Activated CD8-positive, alpha-beta memory T cell treated with anti-CD3 and anti-CD28 coated beads for 36 hours (primary cell): ENCODE results near the gene HDAC4. TPM values are rescaled to one million over a fixed set of nuclear protein-coding genes. Genes with fewer than 3 reads are reported as not detected.

Source experiments
- CTCF ChIA-PET: fragments of 350-600 bp; sonication (Branson Sonifier 250); formaldehyde crosslinking; loops from one replicate; lab custom pipeline; 2021; ENCODE audit warnings: antibody characterized with exemption; lab: Charles Lee
- POLR2A ChIA-PET: fragments of 350-600 bp; sonication (Branson Sonifier 250); formaldehyde crosslinking; loops from one replicate; lab custom pipeline; 2021; ENCODE audit warnings: antibody characterized with exemption; lab: Charles Lee
- total RNA-seq, 2 experiments: library from RNA; stranded (reverse); gene quantifications; one replicate each; pipeline ENCODE4 v1.2.3, GENCODE V29; 2021

Gene HDAC4
- total RNA-seq, 2 experiments from 2014 or later = 19.7 to 23.5 TPM

DNA sequence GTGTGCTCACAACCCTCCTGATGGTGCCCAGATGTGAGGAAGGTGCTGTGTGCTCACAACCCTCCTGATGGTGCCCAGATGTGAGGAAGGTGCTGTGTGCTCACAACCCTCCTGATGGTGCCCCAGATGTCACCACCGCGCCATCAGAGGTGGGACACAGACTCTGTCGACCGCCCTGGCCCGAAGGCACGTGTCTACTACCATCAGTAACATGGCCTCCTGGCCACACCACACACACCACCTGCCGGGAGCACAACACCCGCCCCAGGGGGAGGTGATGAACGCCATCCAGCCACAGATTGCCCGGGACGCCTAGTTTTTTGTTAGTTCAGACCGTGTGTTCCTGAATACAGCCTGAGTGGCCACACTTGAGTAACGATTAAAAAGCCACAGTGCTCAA is 24.5 kb downstream of the HDAC4 start:
- POLR2A ChIA-PET = no interaction called here
- CTCF ChIA-PET = no interaction called here

DNA sequence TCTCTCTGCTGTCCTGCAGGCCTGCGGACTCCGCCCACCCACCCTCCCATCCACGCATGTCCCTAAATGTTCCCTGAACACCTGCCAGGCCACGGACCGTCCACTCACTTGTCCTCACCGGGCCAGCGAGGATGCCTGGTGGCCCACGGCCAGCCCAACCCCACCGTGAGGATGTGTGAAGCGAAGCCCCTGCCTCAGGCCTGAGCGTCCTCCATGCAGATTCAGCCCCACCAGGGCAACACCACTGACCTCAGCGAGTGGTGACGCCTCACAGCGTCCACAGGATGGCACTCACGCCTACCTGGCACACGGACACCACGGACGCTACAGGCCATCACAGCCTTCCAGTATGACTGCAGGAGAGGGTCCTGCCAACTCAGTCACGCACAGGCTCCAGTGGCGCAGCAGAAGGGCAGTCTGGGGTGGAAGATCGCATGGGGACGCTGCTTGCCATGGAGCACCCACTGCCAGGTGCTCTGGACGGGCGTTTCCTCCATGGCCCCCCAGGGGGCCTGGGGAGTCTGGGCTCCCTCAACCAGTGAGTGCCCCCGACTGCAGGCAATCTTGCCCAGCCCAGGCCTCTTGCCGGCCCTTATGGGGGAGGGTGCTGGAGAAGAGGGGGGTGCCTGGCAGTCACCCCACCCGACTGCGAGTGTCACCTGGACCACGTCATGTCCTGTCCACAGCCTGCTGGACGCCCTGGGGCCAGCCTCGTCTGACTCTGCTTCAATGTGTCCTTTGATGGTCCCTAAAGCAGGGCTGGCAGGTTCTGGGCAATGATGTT is 25.4 kb downstream of the HDAC4 start:
- POLR2A ChIA-PET = no interaction called here
- CTCF ChIA-PET = no interaction called here

DNA sequence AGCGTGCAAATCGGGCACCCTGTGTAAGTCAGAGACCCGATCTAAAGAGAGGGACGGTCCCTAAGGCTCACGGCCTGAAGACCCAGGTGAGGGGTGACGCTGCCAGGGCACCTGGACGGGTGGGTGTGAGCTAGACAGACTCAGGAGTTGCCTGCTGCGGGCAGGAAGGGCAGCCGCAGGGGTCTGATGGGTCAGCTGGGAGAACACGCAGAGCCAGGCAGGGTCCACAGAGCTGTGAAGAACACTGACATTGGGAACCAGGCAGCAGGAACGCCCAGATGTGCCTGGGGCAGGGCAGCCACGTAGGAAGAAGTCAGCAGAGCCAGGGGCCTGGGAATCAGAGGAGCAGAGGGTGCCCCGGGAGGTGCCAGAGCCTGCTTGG is 25.9 kb downstream of the HDAC4 start:
- CTCF ChIA-PET = interaction anchor here (0.7 kb wide), 1 partner anchor 39 kb away, joined by 3 read pairs; no protein-coding TSS in a partner anchor
- POLR2A ChIA-PET = no interaction called here

DNA sequence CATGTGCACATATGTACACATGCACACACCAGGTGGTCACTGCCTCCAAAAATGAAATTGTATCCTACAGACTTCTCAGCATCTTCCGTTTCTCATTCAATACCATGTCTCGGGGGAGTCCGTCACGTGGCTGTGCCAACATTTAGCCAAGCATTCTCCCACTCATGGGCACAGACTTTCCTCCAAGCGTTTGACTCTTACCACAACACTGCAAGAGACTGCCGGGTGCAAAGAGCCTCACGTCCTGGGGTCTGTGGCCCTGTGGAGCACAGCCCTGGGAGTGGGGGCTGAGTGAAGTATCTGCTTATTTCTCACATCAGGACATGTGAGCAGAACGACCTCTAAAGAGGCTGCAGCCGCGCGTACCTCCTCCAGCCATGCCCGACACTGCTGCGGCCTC is 28.0 kb downstream of the HDAC4 start:
- ChIA-PET POLR2A (no interaction called here), CTCF (no interaction called here)

DNA sequence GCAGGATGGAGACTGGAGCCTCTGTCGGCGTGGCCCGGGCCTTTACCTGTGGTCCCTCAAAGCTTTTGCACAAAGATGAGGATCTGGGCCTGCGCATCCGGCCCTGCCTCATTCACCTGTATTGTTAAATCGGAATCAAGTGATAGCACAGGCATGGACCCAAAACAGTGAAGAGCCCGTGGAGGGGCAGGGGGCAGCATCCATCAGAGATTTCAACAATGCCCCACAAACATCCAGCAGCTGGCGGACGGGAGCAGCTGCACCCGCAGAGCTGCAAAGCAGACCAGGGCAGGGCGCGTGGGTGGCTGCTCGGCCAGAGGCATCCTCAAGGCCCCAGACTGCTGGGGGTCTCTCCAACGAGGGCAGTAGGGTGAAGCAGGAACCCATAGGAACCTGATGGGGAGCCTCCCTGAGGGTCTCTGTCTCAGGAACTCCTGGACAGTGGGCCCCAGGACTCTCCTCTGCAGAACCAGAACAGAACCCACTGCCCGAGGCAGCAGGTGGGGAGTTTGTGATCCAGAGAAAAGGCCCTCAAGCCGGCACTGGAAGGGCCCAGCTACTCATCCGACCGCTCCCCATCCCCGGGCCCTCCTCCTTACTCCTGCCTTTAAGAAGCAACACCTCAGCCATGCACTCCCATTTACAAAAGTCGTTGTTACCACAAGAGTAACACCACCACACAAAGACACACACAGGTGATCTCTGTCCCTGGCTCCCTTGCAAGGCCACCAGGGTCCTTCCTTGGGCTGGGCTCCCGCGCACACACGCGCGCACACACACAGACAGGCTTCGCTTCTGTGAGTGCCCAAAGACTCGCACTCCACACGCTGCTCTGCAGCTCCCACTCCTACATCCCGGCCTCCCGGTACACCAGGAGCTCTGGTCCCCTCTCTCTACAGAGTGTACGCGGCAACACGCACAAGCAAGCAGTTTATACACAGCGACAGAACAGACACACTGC is 28.8 kb downstream of the HDAC4 start:
- ChIA-PET CTCF (no interaction called here), POLR2A (no interaction called here)

DNA sequence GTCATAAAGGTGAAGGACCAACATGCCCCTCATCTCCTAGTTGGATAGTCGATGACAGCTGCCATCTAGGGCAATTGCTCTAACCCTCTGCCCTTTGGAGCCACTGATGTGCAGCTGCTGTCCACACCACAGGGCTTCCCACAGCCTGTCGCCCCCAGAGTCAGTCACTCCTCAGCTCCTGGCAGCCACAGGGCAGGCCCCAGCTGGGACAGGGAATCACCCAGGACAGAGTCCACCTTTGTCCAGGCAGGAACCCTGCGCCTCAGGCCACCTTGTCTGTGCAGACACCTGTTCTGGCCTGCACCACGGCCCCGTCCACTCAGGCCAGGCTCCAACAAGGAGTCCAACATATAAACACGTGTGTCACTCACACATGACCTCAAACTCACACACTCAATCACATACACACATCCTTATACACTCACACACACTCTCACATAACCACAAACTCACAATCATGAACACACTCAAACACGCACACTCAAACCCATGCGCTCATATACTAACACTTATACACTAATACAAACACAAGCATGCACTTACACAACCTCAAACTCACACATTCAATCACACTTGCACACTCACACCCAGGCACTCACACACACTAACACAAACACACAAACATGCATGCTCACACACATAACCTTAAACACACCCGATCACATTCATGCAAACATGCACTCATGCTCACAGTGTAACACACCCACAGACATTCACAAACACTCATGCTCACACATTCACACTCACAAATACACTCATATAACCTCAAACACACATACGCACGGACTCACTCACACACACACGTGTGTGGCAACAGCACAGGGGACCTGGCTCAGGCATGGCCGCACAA is 29.7 kb downstream of the HDAC4 start:
- POLR2A ChIA-PET = no interaction called here
- CTCF ChIA-PET = interaction anchor here (1.3 kb wide), 1 partner anchor 73 kb away, joined by 4 read pairs; no protein-coding TSS in a partner anchor

DNA sequence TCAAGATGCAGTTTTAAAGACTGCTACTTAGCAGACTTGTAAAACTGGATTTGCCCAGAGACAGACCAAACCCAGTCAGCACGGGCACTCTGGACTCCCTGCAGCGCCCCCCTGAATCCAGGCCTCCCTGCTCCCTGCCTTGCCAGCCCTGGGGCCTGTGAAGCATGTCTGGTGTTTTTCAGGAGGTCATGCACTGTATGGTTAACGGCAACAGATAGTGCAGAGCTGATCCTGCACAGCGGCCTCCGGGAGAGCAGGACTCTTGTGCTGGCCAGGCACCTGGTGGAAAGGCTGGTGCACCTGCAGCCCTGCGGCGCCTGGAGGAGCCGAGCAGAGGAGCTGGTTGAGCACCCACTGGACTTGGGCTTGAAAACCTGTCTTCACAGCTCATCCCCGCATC is 30.4 kb downstream of the HDAC4 start:
- ChIA-PET CTCF (interaction anchor here (1.3 kb wide), 1 partner anchor 72 kb away, joined by 4 read pairs; no protein-coding TSS in a partner anchor), POLR2A (interaction anchor here (0.8 kb wide), 1 partner anchor 31 kb away, joined by 3 read pairs; no protein-coding TSS in a partner anchor)

DNA sequence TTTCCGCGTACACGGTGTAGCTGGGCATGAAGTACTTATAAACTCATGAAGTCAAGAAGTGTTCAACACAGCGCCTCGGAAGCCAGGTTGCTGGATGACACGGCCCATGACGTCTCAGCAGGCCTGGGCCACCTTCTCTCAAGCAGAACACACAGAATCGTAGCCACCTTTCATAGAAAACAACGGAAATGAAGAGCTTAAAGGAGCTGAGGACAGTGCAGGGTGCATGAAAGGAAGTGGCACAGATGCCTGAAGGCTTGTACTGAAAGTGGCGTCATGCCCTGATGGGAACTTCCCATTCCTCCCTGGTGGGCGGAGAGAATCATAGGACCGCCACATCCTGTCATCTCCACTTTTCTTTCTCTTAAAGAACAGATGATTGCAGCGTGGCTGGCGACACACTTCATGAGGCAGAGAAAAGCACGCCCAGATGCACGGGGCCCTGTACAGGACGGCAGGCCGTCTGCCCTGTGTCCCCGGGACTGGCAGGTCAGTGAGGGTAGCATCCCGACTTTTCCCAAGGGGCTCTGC is 31.1 kb downstream of the HDAC4 start:
- CTCF ChIA-PET = interaction anchor here (1.0 to 1.4 kb wide), 3 partner anchors 11 to 72 kb away, joined by 3 to 4 read pairs (median 4); no protein-coding TSS in a partner anchor
- POLR2A ChIA-PET = interaction anchor here (0.8 kb wide), 1 partner anchor 32 kb away, joined by 3 read pairs; no protein-coding TSS in a partner anchor

DNA sequence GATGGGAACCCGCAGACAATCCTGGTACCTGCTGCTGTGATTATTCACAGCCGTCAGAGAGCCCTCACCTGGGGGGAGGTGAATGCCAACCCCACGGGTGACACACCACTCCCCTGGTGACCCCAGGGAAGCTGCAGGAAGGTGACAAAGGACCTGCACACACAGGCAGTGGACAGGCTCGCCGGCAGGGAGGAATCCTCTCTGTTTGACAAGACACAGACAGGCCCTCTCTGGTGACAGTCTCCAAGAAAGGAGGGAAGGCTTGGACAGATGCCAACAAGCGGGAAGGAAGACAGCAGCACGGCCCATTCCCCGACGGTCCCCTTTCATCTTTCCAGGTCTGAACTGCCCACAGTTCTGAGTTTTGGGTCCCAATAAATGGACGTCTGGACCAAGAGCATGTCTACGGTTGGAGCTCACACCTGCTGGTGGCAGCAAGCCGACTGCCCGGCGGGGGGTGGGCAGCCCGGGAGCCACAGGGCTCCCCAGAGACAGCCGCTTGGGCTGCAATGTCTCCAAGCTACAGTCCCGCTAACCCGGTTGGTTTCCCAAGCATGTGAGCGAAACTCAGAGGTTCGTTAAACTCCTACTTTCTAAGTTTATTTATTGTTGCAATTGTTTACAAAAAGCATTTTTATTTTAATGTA is 31.8 kb downstream of the HDAC4 start:
- CTCF ChIA-PET = interaction anchor here (1.0 to 1.4 kb wide), 2 partner anchors 12 to 30 kb away, joined by 3 to 4 read pairs; no protein-coding TSS in a partner anchor
- POLR2A ChIA-PET = no interaction called here

DNA sequence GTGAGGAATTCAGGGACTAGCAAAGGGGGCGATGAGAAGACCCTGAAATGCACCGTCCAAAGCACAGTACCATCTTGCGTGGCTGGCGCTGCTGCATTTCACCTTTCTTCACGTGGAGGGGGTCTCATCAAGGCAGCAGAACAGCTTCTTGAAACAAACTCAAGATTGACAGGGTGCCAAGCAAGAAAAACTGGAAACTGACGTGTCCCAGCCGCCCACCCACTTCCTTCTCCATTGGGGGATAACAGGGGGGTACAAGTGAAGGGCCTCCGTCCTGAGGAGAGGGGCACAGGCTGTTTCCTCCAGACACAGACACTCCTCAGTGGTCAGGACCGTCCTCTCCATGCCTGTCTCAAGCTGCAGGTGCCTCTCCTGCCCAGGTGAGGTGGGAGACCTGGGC is 32.5 kb downstream of the HDAC4 start:
- ChIA-PET POLR2A (no interaction called here), CTCF (no interaction called here)

DNA sequence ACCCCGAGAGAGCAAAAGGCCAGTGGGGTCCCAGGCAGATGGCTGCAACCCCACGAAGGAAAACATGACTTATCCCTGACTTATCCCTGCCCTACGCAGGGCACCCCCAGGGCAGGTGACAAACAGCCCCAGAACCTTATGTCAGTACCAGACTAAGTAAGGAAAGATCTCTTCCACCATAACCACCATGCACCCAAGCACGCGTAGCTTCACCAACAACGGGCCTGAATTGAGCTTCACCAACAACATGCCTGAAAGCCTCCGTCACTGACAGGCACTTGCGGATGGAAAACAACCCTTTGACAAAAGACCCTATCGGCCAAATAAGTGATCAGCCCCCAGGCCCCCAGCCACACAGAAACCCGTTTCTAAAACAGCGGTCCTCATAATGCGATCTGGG is 34.1 kb downstream of the HDAC4 start:
- CTCF ChIA-PET = no interaction called here
- POLR2A ChIA-PET = no interaction called here

DNA sequence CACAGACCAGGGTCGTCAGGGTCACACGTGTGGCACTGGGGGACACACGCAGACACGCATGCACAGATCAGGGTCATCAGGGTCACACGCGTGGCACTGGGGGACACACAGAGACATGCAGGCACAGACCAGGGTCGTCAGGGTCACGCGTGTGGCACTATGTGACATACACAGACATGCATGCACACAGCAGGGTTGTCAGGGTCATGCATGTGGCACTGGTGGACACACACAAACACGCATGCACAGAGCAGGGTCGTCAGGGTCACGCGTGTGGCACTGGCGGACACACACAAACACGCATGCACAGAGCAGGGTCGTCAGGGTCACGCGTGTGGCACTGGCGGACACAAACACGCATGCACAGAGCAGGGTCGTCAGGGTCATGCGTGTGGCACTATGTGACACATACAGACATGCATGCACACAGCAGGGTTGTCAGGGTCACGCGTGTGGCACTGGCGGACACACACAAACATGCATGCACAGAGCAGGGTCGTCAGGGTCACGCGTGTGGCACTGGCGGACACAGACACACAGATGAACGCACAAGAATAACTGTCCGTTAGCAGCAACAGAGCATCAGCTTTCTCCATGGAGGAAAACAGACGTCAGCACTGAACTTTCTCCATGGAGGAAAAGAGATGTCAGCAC is 34.9 kb downstream of the HDAC4 start:
- ChIA-PET POLR2A (no interaction called here), CTCF (no interaction called here)

DNA sequence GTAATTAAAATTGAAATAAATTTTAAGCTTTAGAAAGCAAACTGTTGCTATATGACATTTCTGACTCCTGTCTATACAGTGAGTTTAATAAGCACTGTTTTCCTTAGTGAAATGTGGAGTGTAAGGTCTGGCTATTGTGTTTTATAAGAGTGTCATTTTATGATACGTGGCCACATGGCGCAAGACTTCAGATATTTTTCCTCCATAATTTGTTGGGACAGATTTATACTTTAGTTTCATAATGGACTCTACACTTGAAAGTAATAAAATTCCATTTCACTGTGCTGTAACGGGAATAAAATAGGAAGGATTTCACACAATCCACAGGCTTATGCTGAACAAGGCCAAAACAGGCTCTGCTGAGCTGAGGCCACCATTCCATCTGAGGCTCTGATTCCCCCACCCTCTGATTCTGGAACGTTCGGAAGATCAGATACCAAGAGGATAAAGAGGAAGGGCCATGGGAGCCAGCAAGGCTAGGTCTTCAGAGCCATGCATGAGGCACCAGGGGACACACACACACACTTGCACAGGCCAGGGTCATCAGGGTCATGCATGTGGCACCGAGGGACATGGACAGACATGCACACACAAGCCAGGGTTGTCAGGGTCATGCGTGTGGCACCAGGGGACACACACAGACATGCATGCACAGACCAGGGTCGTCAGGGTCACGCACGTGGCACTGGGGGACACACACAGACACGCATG is 35.6 kb downstream of the HDAC4 start:
- CTCF ChIA-PET = no interaction called here
- POLR2A ChIA-PET = no interaction called here

DNA sequence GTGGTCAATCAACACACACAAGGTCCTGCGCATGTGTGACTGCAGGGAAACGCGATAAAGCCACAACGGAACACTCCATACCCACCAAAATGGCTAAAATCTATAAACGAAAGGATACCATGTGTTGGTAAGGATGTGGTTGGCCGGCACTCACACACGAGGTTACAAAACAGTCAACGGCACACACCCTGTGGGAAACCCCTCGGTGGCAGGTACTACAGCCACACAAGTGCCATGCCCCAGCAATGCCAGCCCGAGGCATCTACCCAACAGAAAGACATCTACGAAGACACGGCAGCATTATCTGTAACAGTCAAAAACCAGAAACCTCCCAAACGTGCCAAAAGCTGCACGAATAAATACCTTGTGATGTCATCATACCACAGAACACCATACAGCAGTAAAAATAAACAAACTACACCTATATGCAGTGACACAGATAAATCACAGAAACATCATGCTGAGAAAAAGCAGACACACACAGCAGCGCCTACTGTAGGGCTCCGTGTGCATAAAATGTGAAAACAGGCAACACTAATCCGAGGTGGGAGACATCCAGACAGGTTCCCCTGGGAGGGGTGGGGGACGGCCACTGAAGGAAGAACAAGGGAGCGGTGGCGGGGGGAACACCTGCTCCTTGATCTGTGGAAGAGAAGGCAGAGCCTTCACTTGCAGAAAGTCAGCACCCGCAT is 36.7 kb downstream of the HDAC4 start:
- ChIA-PET POLR2A (no interaction called here), CTCF (no interaction called here)

DNA sequence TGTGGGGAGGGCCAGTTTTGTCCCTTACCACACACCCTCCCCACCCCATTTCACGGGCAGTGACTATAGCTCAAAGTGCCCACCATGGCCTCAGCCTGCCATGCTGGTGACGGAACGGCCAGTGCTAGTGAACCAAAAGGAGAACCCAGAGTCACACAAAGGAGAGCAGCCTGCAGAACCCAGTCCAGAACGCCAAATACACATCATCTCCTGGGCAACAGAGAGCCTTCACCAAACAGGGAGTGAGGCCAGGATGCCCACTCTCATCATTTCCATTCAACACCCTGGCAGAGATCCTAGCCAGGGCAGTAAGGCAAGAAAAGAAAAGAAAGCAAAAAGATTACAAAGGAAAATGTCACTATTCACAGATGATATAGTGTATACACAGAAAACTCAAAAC is 38.3 kb downstream of the HDAC4 start:
- ChIA-PET POLR2A (no interaction called here), CTCF (no interaction called here)

DNA sequence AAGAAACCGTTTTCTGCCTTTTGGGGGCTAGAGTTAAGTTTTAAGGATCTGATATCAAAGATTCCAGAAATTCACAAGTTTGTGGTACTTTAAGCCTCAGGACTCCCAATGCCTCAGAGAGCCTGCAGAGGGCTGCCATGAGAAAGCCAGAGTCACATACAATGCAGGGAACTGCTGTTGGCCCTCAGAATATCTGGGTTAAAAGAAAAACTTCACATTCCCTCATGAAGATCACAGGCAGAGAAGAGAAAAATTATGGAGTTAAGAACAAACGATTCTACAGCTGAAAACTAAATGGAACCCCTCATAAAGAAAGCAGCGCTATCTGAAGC is 39.5 kb downstream of the HDAC4 start:
- ChIA-PET CTCF (no interaction called here), POLR2A (no interaction called here)
